Gastroesophageal sphincter (tissue), 3 donors: ENCODE data around the gene CACUL1.

Source experiments
- CTCF ChIP-seq, 4 experiments: fragments of 200-600 bp in 2 of 4; fragments of 450-650 bp in 2 of 4; sonication (generic) in 1 of 4; IDR thresholded peaks; one replicate each; pipeline ENCODE4 v1.5.1; 2017 to 2019; ENCODE audit warnings: antibody characterized with exemption in 4 of 4, mild to moderate bottlenecking in 2 of 4, moderate library complexity in 2 of 4
- POLR2A ChIP-seq, 2 donors: fragments of 450-650 bp; IDR thresholded peaks; one replicate each; pipeline ENCODE4 v1.6.1; 2017; ENCODE audit warnings: antibody characterized with exemption in 2 of 2, mild to moderate bottlenecking in 2 of 2, moderate library complexity in 1 of 2

- TF ChIP-seq CTCF (IDR thresholded peaks at IDR 0.05) (no peak), POLR2A (IDR thresholded peaks at IDR 0.05) (no peak)
Measured at GRCh38 chr10:118629211-118629610, 125.6 kb downstream of the CACUL1 start.
